ENCODE results near the gene P2RX3. TPM values are rescaled to one million over a fixed set of nuclear protein-coding genes. Genes with fewer than 3 reads are reported as not detected.
A peak's percentile ranks its signal among the peaks of the same experiment; 100 is the strongest.

P2RX3 gene
- polyA plus RNA-seq, 3 donors, result 0.42 to 0.76 (median 0.76) TPM

DNA sequence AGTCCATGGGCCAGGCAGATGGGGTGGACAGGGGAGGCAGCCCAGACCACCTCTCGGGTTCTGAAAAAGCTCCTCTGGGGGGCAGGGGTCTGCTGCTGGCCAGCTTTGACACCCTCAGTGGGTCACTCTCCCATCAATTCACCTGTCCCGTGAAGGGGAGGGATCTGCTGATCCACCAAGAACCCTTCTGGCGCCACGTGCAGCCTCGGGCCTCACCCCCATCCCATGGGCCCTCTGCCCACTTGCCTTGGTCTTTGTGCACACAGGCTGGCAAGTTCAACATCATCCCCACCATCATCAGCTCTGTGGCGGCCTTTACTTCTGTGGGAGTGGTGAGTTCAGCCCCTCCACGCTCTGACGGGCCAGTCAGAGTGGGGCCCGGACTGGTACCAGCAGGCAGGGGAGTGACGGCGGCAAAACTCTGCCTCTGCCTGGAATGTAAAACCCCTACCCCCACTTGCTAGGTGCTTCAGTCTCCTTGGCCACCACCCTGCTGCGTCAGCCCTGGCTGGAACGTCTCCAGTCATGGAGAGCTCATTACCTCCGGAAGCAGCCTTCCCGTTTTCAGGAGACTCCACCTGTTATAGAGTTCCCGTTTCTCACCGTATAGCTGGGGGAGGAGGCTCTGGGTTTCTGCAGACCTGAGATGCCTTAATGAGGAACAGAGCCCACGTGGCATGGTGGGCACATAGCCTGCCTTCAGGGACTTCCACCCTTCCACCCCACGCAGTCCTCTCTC, 30.1 kb downstream of the P2RX3 start:
- no peak for DNase-seq (ENCODE audit: low read depth in 3 of 3, low spot score in 2 of 3)

DNA sequence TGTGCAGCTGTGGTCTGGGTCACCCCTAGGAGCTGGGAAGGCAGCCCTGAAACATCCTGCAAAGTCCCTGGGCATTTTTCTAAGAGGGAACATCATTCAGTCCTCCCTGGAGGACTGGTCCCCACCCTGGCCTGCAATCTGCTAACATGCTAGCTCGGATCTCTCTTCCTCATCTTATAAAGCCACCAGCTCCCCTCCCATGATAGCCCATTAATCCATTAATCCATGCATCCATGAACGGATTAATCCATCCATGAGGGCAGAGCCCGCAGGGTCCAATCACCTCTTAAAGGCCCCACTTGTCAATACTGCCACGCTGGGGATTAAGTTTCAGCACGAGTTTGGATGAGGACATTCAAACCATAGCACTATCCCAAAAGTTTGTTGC, 30.7 kb downstream of the P2RX3 start:
- no peak for DNase-seq (ENCODE audit: low read depth in 3 of 3, low spot score in 2 of 3)

DNA sequence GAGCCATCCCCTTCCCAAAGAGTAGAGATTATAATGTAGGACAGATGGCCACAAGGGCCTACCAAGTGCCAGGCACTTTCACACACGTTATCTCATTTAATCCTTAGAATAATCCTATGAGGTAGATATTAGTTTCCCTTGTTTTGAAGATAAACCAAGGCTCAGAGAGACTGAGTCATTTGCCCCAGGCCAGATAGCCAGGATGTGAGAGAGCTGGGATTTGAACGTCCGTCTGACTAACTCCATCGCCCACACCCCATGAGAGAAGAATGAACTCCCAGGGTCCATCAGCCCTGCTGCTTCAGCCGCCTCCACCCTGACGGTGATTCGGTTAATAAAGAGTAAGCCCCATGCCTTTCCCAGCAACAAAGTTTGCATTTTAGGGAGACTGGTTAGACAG, 32.1 kb downstream of the P2RX3 start:
- no peak for DNase-seq (ENCODE audit: low read depth in 3 of 3, low spot score in 2 of 3)

DNA sequence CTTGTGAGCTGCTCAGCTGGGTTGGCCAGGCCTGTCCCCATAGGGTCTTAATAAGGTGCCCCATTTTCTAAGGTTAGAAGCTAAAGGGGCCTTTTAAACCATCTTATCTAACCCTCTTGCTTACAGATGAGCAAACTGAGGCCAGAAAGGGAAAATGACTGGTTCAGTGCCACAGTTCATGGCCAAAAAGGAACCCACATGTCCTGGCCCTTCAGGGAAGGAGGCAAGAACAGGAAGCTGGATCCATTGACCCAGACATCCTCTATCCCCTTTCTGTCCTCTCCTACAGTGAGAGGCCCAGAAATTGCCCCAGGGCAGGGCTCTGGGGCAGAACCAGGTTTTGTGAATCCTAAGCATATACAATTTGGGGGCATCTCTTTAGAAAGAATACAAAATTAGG, 32.8 kb downstream of the P2RX3 start:
- no peak for DNase-seq (ENCODE audit: low read depth in 3 of 3, low spot score in 2 of 3)

DNA sequence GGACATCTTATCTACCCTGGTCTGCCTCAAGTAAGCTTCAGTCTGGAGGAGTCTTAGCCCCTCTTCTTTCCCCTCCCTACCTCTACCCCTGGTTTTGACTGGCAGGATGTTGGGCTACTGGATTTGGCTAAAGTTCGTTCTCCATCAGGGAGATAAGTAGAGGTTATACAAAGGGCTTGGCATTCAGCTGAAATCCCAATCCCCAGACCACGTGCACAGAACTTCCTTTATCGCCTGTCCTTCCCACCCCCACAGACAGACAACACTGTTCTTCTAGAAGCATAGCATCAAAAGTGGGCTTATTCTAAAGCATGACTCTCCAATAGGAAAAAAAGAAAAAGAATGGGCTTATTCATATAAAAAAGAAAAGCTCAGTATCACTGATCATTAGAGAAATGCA, 35.0 kb downstream of the P2RX3 start:
- no peak for DNase-seq (ENCODE audit: low read depth in 3 of 3, low spot score in 2 of 3)

DNA sequence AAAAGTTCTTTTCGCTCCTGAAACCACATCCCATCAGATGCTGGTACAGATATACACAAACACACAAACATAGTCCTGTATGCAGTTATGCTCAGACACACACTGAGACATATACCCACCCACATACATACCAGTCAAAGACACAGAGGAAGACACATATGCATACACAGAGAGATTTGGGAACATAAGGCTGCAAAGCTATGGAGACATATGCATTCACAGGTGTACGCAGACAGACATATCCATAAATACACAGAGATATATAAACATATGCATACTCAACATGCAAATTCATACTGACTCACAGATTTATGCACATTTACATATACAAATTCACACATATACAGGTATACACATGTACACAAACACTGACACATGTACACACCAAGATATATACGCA, 36.8 kb downstream of the P2RX3 start:
- no peak for DNase-seq (ENCODE audit: low read depth in 3 of 3, low spot score in 2 of 3)

DNA sequence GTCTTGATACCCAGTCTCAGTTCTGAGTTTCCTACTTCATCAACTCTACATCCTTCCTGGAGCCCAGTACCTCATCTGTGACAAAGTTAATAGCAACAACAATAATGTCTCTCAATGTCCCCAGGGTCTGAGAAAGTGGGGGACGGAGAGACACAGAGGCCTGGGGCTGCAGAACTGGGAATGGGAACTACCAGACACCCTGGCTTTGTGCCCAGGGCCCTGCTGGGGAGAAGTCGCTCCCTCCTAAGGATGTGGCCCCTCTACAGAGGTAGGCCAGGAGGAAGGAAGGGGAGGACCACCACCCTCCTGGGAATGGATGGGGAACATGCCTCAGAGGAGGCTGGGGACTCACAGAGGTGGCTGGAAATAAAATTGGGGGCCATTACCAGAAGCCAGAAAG, 37.3 kb downstream of the P2RX3 start:
- DNase-seq (ENCODE audit: low read depth in 3 of 3, low spot score in 2 of 3), result no peak

DNA sequence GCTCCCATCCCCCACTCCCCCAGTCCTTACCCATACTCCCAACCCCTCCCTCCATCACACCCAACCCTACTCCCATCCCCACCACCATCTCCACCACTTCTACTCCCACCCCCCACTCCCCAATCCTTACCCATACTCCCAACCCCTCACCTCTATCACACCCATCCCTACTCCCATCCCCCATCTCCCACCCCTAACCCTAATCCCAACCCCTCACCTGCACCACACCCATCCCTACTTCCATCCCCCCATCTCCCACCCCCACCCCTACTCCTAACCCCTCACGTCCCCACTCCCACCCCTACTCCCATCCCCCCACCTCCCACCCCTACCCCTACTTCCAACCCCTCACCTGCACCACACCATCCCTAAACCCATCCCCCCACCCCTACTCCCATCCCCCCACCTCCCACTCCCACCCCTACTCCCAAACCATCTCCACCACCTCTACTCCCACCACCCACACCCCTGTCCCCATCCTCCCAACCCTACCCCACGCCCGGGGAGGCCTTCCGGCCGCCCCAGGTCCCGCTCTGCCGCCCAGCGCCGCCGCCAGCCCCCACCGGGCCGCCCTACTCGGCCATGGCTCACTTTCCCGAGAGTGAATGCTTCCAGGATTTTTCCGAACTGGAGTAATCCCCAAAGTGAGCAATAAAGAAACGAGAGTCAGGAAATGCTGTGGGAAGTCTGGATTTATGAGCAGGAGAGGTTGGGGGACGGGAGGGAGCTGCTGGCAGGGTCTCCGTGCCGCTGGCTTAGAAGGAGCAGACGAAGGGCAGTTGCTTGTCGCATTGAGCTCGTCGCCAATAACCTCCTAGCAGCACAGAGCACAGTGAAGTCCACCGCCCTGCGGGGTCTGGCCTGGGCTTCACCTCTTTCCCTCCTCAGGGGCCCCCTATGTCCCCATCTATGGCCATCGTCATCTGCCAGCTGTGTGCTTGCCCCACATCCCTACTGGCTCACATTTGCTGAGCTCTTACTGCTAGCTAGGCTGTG, 38.2 kb downstream of the P2RX3 start:
- no peak for DNase-seq (ENCODE audit: low read depth in 3 of 3, low spot score in 2 of 3)

DNA sequence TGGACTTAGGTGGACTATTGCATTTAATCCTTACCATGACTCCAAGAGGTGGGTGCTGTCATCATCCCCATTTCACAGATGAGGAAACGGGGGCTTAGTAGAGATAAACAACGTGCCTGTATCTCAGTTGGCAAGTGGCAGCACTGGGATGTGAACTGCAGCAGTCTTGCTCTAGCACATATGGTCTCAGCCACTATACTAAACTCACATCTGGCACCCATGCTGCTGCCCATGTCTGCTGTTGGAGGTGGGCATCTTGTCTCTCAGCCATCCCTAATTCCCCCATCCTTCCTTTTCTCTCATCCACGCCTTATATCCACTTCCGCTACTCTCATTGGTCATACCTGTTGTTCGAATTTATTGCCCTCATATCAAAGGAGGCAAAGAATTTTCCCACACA, 39.0 kb downstream of the P2RX3 start:
- DNase-seq (ENCODE audit: low read depth in 3 of 3, low spot score in 2 of 3), result no peak

DNA sequence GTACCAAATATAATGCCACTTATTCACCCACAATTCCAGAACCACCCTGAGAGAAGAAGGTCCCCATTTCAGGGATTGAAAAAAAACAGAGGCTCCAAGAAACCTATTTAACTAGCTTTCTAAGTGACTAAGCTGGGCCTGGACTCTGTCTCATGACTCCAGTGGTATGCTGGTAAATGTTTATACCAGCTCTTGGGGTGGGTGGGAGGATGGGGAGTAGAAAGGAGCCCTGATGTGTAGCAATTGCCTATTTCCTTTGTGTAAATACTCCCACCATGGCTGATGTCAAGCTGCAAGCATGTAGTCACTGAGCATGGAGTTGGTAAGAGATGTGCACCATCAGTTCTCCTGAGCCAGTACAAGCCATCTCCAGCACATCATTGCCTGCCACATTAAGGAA, 40.0 kb downstream of the P2RX3 start:
- DNase-seq (ENCODE audit: low read depth in 3 of 3, low spot score in 2 of 3), result no peak

DNA sequence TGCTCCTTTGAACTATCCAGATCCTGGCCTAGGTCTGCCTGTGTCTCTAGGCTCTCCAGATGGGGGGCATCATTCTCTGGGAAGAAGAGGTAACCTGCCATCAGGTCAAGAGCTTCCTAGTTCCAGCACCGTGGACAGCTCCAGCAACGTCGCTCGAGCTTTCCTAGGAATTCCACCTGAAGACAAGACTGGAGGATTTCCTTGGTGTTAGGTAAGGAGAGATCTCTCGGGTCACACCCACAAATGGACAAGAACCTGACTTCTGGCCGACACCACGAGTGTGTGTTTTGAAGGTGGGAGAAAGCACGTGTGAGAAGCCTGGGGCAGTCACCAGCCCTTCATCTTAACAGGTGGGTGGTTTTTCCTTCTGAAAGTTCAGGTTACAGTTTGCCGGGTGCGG, 41.6 kb downstream of the P2RX3 start:
- peak in 1 of 3 donors; percentile 27 for DNase-seq (ENCODE audit: low read depth in 3 of 3, low spot score in 2 of 3)

DNA sequence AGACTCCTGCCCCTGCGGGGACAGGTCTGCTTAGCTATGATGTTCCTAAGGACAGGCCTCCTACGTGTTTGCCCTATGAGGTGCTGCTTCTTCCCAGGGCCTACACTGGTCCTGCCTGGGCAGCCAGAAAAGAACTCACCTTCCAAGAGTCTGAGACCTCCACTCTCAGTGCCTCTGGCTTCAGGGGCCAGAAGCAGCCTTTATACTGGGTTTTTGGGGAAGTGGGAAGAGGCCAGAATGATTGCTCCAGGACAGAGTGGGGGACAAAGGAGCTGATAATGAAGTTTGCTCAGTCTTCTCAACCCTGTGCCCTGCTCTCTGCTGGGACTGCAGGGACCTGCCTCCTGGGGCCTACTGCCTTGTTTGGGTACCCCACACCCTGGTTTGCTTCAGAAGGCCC, 42.8 kb downstream of the P2RX3 start, which contains the start of gene PRG3:
TSS of gene PRG3 (minus strand) at position 176 of the 400 bp plus-strand sequence. CDS start 442 bp downstream, outside the sequence.
- no peak for DNase-seq (ENCODE audit: low read depth in 3 of 3, low spot score in 2 of 3)

DNA sequence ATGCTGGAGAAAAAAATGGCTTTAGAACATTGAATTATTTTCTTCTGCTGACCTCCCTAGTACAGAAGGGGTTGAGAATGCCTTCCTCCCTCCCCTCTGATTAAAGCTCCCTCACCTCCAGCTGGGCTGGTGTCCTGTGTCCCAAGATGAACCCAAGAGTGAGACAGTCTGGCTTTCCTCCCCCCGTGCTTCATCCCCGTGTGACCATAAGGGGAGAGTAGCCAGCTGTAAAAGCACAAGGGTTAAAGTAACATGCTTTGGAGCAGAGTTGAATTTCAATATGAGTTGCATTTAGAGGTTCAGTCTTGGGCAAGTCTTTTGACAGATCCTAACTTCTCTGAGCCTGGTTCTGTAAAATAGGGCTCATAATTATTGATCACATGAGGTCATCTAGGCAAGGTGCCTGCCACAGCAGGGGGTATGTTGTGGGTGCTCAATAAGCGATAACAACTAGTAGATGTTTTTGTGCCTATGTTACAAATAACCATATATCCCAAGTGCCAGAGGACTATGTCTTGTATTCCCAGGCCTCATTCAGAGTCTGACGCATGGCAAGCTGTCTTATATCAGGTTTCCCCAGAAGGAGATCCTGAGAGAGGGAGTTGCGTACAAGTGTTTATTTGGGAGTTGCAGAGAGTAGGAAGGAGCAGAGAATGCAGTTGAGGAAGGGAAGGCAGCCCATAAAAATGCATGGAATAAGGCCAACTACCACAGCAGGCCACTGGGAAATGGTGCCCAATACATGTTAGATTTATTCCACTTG, 48.2 kb downstream of the P2RX3 start:
- peak in 1 of 3 donors; percentile 29 for DNase-seq (ENCODE audit: low read depth in 3 of 3, low spot score in 2 of 3)

DNA sequence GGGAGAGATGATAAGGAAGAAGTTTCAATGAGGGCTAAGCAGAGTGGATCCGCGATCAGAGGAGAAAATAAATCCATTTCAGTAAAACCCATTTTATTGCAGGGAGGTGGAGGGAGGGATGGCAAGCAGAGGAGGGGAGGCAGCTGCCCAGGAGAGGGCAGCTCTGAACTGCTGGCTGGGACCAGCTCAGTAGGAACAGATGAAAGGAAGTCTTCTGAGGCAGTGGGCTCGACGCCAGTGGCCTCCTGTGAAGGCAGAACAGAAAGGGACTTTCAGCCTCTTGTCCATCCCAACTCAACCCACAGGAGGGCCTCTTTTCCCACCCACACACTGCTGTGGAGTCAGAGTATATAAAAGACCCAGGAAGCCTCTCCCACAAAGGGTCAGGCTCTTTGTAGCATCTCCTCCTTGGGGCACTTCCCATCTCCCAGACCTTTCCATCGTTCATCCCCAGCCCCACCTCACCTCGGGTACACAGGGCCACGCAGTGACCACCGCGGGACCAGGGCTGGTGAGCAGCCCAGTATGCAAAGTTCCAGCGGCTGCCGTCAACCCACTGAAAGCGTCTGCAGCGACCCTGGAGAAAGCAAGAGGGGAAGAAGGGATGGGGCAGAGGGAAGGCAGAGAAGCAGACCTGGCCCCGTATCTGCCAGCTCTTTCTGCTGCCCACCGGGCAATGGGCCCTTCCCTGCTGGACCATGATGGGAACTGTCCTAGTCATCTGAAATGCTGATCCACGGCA, 49.3 kb downstream of the P2RX3 start:
- DNase-seq (ENCODE audit: low read depth in 3 of 3, low spot score in 2 of 3), result no peak

DNA sequence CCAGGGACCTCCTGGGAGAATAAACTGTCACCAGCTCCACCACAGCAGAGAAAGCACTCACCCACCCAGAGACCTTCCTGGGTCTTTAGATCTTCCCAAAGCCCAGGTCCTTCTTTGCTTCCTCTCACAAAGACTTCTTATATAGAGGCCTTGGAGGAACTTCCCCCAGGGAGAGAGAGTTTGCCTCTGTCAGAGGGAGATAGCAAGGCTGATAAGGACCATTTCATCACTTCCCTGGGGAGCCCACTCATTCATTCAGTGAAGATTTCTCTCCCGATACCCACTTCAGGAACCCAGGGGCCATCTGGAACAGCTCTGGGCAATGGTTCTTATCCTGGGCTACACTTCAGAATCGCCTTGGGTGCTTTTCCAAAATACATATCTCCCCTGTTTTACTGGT, 52.4 kb downstream of the P2RX3 start, which contains the start of gene PRG2:
TSS of gene PRG2 (minus strand) at position 116 of the 400 bp plus-strand sequence. CDS start 706 bp downstream, outside the sequence.
- no peak for DNase-seq (ENCODE audit: low read depth in 3 of 3, low spot score in 2 of 3)

DNA sequence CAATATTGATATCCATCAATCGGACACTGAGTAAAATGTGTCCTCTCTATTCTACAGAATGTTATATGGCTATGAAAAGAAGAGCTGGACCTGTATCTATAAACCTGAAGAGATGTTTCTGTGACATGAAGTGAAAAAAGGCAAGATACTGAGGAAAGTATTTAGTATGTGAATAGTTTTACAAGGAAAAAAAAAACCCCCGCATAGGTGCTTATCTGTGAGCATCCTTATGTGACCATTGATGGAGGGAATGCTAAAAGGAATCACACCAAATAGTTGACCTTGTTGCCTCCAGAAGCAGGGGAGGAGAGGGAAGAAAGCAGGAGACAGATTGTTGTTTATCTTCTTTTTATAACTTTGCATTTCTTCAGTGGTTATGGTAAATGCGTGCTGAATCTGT, 53.0 kb downstream of the P2RX3 start:
- no peak for DNase-seq (ENCODE audit: low read depth in 3 of 3, low spot score in 2 of 3)

DNA sequence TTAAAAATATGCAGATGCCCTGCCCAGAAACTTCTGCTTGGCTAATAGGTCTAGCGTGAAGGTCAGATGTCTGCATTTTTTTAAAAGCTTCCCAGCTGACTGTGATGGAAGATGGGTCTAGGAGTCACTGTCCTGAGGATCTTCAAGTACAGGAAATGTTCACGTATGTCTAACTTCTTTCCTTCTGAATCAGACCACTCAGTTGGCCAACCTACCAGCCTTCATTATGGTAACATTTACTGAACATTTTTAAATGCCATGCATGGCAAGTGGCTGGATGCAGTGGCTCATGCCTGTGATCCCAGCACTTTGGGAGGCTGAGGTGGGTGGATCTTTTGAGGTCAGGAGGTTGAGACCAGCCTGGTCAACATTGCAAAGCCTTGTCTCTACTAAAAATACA, 53.4 kb downstream of the P2RX3 start:
- DNase-seq (ENCODE audit: low read depth in 3 of 3, low spot score in 2 of 3), result no peak

DNA sequence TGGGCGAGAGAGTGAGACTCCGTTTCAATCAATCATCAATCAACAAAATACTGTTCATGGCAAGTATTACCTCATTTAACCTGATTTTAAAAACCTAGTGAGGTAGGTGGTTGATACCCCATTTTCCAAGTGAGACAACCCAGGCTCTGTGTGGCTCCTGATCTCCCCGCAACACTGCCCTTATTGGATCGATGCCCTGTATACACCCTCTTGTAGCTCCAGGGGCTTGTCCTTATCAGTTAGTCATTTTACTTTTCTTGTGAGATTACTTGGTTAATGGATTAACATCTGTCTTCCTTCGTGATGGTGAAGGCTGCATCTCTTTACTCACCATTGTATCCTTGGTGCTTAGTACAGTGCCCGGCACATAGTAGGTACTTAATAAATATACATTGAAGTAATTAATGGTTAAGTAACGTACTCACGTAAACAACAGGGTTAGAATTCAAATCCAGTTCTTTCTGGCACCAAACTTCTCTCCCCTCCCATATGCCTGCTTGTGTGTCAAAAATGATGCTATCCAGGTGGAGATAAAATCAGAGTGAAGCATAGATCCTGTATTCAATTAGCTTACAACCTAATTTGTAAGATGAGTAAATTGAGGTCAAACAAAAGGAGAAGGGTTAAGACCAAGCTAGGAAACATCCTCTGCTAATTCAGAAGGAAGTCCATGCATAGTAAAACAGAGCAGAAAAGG, 54.1 kb downstream of the P2RX3 start:
- DNase-seq (ENCODE audit: low read depth in 3 of 3, low spot score in 2 of 3), result no peak

DNA sequence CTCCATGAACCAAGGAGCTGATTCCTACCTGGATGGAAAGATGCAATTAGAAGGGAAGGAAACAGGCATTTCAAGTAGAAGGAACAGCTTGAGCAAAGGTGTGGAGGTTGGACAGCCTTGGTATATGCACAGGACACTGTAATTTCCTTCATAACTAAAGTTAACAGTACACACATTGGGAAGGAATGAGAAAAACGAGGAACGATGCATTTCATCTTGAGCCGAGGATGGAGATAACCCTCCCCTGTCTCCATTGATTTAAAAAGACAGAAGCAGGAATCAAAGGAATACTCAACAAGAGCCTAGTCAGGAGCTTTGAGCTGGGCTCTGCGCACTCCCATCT, 54.6 kb downstream of the P2RX3 start:
- DNase-seq (ENCODE audit: low read depth in 3 of 3, low spot score in 2 of 3), result no peak

Measured in right renal cortex interstitium (tissue), 3 donors.